Kidney (tissue), 14 donors: ENCODE results near the gene ANKRD45. TPM values are rescaled to one million over a fixed set of nuclear protein-coding genes. Genes with fewer than 3 reads are reported as not detected.
"Not testable (repeated sequence)": the region's sequence is repeated elsewhere in the genome, so short reads cannot be mapped to it uniquely, and the experiment has no call there.

Experiments
- DNase-seq, 5 donors: peaks; one replicate each; pipeline ENCODE4 v3.0.0-alpha.2; 2013 to 2020
- FAIRE-seq: peaks from 2 replicates; lab custom pipeline; 2012; peaks lifted over from hg19 to GRCh38; lab: Jason Lieb, UNC
- H3K27ac ChIP-seq, 2 donors: one replicate each; pipeline ENCODE4 v1.7.0; 2013; ENCODE audit warnings: low read depth in 2 of 2, low read length in 2 of 2, inconsistent platforms in 1 of 2
- H3K27me3 ChIP-seq: one replicate; pipeline ENCODE4 v1.7.1; 2013; ENCODE audit warnings: low read length, inconsistent platforms; ENCODE audit not compliant: control insufficient read depth, insufficient read depth
- H3K36me3 ChIP-seq, 3 donors: one replicate each; pipeline versions ENCODE4 v1.7.0 to v1.7.1; 2013; ENCODE audit warnings: low read length in 3 of 3, control low read depth in 1 of 3, inconsistent platforms in 1 of 3; ENCODE audit not compliant: insufficient read depth in 3 of 3, control insufficient read depth in 2 of 3
- H3K4me1 ChIP-seq, 3 donors: one replicate each; pipeline versions ENCODE4 v1.7.0 to v1.7.1; 2013; ENCODE audit warnings: low read length in 3 of 3, inconsistent platforms in 1 of 3, low read depth in 1 of 3; ENCODE audit not compliant: control insufficient read depth in 2 of 3, insufficient read depth in 2 of 3
- H3K4me3 ChIP-seq, 3 donors: one replicate each; pipeline versions ENCODE4 v1.7.0 to v1.8.1; 2013; ENCODE audit warnings: low read length in 3 of 3, control low read depth in 1 of 3, inconsistent platforms in 1 of 3
- H3K9ac ChIP-seq, 3 donors: one replicate each; pipeline versions ENCODE4 v1.7.0 to v1.7.1; 2013; ENCODE audit warnings: low read length in 3 of 3, control low read depth in 1 of 3, inconsistent platforms in 1 of 3
- H3K9me3 ChIP-seq, 3 donors: one replicate each; pipeline versions ENCODE4 v1.7.0 to v1.7.1; 2013; ENCODE audit warnings: low read length in 3 of 3, control low read depth in 1 of 3, inconsistent platforms in 1 of 3; ENCODE audit not compliant: control insufficient read depth in 2 of 3, insufficient read depth in 1 of 3
- CTCF ChIP-seq: IDR thresholded peaks from 3 replicates; pipeline ENCODE4 v1.5.1; 2012; ENCODE audit warnings: mild to moderate bottlenecking, moderate library complexity, borderline replicate concordance; ENCODE audit not compliant: insufficient read depth; ENCODE audit errors: extremely low read depth
- intact Hi-C: fragments of 100-400 bp; cut with DNase I; formaldehyde crosslinking; loops from one replicate; pipeline ENCODE4 v1.11.1; 2022
- polyA plus RNA-seq: library from polyadenylated mRNA; stranded (reverse); fragments of 350-450 nt; fragmentation: Illumina TruSeq; extraction: RNeasy Lipid Tissue Mini Kit (QIAGEN cat#74804); gene quantifications from one replicate; pipeline ENCODE4 v1.2.3, GENCODE V29; 2014; ENCODE audit warnings: low read depth, low replicate concordance; ENCODE audit not compliant: insufficient read depth
- total RNA-seq: library from RNA; stranded (reverse); fragmentation: NEBNext Ultra II Directional; extraction: Animal tissue kit (Norgen Biotek cat#: 25700); gene quantifications from one replicate; pipeline ENCODE4 v1.2.1, GENCODE V29; 2021
- donor health status: control.
- donor health status: control.
- donor health status: control.
- donor health status: control.
- donor health status: control.
- donor health status: DM: yes; HTN: yes; CAD: no.
- donor health status: Normal renal cell carcinoma (clear cell type).

ANKRD45 gene
- total and polyA plus RNA-seq, 2 donors from 2014 or later, result 1.2 to 7.7 TPM

GRCh38 chr1:173628888-173629287 is 40.8 kb downstream of the ANKRD45 start:
- H3K27ac ChIP-seq, result no peak overlapping the region
- no peak overlapping the region for H3K4me3 ChIP-seq
- no peaks in the 10 kb centered on the region for H3K36me3 ChIP-seq
- no peak for FAIRE-seq
- no peaks in the 10 kb centered on the region for H3K9me3 ChIP-seq
- no peaks in the 10 kb centered on the region for H3K4me1 ChIP-seq
- no peak for TF ChIP-seq CTCF
- no peak overlapping the region for H3K9ac ChIP-seq
- intact Hi-C loops, result no loop called here
- no peaks in the 10 kb centered on the region for H3K27me3 ChIP-seq
- DNase-seq, result no peak

GRCh38 chr1:173627269-173627668 is 42.4 kb downstream of the ANKRD45 start:
- DNase-seq (no peak), FAIRE-seq (no peak)

GRCh38 chr1:173616859-173617258 is 52.8 kb downstream of the ANKRD45 start:
- intact Hi-C loops, result no loop called here
- DNase-seq (no peak), FAIRE-seq (no peak)
- TF ChIP-seq CTCF, result no peak
- Histone ChIP-seq H3K27me3 (no peaks in the 10 kb centered on the region), H3K9me3 (peaks cover 0 to 13% (median 0%) of the 10 kb centered on the region in 3 donors), H3K4me1 (no peaks in the 10 kb centered on the region), H3K9ac (no peak overlapping the region), H3K4me3 (no peak overlapping the region), H3K36me3 (no peaks in the 10 kb centered on the region), H3K27ac (no peak overlapping the region)

More at GRCh38 chr1:173627269-173627668, 42.4 kb downstream of the ANKRD45 start:
- H3K4me3 ChIP-seq, result no peak overlapping the region
- H3K27ac ChIP-seq, result no peak overlapping the region
- no peaks in the 10 kb centered on the region for H3K27me3 ChIP-seq
- no peaks in the 10 kb centered on the region for H3K4me1 ChIP-seq
- TF ChIP-seq CTCF, result no peak
- H3K9me3 ChIP-seq, result no peaks in the 10 kb centered on the region
- no peaks in the 10 kb centered on the region for H3K36me3 ChIP-seq
- intact Hi-C loops, result no loop called here
- no peak overlapping the region for H3K9ac ChIP-seq

DNA sequence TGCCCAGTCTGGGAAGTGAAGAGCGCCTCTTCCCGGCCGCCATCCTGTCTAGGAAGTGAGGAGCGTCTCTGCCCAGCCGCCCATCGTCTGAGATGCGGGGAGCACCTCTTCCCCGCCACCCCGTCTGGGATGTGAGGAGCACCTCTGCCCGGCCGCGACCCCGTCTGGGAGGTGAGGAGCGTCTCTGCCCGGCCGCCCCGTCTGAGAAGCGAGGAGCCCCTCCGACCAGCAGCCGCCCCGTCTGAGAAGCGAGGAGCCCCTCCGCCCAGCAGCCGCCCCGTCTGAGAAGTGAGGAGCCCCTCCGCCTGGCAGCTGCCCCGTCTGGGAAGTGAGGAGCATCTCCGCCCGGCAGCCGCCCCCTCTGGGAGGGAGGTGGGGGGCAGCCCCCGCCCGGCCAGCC is 56.6 kb downstream of the ANKRD45 start:
- intact Hi-C loops, FAIRE-seq, DNase-seq: not testable (repeated sequence)

More for the DNA sequence above, 56.6 kb downstream of the ANKRD45 start:
- H3K4me1 ChIP-seq, H3K36me3 ChIP-seq, H3K27me3 ChIP-seq, H3K4me3 ChIP-seq, H3K9me3 ChIP-seq, H3K9ac ChIP-seq, H3K27ac ChIP-seq: not testable (repeated sequence)
